ENCODE results near the gene PLEKHB1.
A peak's percentile ranks its signal among the peaks of the same experiment; 100 is the strongest.
"Not testable (repeated sequence)": the region's sequence is repeated elsewhere in the genome, so short reads cannot be mapped to it uniquely, and the experiment has no call there.

The PLEKHB1 gene

DNA sequence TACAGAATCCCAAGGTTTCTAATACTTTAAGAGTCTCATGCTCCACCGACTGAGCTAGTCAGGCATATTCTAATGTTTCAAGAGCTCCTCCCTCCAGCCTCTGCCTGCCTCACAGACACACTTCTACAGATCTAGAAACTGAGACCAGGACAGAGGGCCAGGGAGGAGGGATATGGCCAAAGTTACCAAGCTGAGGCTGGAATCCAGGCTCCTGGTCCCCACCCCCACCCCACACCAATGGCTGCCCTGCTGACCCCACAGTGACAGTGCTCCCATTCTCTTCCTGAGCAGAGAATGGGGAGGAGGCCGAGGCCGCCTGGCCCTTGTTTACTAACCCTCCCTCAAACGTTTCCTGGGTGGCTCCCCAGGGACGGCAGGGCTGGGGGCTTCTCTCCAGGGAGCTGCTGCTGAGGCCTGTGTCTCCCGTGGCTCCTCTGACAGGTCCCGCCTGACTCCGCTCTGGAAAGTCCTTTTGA is 2.2 kb downstream of the PLEKHB1 start:
- no peak for DNase-seq (ENCODE audit: low read depth)

DNA sequence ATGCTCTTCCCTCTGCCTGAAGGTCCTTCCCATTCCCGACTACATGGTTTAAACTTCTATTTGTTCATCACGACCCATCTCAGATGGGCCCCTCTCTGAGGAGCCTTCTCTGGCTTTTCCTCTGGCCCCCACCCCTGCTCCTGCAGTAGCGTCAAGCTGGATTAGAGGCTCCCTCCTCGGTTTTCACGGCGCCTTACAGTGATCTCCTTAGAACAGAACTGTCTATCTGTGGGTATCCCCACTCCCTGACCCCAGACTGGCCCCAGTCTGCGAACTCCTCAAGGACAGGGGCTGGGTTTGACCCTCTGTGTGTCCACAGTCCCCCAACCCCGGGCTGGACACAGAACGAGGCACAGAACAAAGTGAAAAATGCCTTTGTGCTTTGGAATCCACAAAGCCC is 2.8 kb downstream of the PLEKHB1 start:
- DNase-seq (ENCODE audit: low read depth): no peak

DNA sequence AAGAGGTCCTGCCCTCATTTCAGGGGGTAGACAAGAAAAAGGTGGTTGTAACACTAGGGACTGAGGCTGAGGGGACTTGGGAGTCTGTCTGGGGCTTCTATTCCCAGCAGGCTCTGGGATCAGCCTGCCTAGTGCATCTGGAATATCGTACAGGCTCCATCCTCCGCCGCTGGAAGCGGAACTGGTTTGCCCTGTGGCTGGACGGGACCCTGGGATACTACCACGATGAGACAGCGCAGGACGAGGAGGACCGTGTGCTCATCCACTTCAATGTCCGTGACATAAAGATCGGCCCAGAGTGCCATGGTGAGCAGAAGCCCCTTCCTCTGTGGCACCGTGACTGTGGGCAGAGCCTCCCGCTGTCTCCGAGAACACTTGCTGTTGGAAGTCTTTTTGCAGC is 4.0 kb downstream of the PLEKHB1 start:
- DNase-seq (ENCODE audit: low read depth): no peak

DNA sequence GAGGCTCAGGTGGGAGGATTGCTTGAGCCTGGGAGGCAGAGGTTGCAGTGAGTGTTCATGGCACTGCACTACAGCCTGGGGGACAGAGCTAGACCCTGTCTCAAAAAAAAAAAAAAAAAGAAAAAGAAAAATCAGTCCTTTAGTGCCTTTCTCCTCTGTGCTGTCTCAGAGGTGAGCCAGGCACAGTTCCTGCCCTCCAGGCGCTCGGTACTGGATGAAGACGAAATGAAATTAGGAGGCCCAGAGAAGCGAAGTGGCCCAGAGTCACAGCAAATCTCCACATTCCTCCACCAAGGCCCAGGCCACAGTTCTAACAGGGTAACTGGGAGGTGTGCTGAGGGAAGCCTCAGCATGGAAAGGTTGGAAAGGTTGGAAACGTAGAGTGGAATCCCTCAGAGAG is 4.9 kb downstream of the PLEKHB1 start:
- no peak for DNase-seq (ENCODE audit: low read depth)

DNA sequence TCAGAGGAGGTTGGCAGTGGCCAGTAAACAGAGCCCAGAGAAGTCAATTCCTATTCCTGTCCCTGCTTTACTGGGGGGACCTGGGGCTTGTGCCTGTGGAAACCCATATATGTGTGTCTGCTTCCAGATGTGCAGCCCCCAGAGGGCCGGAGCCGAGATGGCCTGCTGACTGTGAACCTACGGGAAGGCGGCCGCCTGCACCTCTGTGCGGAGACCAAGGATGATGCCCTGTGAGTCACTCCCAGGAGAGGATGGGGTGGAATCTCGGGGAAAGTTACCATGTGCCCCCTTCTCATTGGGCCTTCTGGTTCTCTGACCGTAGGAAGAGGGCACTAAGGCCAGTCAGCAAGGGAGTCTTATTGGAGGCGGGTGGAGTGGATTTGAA is 5.3 kb downstream of the PLEKHB1 start:
- DNase-seq (ENCODE audit: low read depth): no peak

DNA sequence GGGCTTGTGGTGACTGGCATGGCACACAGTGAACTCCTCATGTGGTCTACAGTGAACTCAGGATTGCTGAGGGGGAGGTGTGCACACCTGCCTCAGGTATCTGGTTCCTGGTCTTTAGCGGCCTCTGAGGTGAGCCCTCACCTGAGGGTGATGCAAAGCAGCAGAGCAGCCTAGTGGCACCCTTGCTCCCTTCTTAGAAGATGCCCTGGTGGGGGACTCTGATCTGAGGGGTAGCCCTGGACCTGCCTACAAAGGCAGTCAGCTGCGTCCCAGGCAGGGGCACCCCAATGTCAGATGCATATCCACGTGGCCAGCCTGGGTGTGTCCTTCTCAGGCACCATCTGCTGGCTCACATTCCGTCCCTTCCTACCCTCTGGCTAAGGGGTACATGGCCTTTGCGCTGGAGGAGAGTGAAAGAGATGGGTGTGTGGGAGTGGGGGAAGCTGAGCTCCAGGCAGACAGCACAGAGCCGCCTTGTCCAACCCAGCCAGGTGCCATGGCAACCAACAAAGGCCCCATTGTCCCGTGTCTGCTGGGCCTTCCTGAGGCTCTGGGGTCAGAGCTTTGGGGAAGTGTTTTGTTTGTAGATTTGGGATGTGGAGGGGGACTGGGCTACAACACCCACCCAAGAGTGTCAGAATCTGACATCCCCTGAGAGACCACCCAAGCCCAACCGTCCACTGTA is 5.8 kb downstream of the PLEKHB1 start:
- DNase-seq (ENCODE audit: low read depth): no peak

DNA sequence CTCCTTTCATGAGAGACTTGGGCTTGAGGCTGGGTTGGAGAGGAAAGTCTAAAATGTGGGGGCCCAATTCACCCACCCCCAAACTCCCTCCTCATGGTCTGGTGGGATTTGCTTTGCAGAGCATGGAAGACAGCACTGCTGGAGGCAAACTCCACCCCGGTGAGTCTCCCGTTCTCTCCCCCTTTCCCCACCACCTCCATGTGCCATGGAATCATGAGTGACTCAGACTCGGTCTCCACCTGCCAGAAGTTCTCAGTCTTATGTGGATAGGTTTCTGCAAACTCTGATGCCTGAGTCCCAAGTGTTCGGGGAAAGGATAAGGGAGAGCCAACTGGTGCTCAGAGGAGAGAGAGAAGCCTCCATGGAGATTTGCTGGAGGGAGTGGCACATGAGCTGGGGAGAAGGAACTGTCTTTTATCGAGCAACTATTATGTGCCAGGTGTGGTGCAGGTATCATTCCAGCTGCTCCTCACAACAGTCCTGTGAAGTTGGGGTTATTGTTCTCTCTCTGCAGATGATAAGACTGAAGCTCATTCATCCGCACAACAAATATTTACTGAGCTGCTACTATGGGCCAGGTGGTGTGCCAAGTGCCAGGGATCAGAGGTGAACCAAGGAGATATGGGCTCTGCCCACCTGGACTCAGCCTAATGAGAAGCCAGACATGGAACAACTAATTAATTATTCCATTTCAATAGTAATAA is 6.6 kb downstream of the PLEKHB1 start:
- no peak for DNase-seq (ENCODE audit: low read depth)

DNA sequence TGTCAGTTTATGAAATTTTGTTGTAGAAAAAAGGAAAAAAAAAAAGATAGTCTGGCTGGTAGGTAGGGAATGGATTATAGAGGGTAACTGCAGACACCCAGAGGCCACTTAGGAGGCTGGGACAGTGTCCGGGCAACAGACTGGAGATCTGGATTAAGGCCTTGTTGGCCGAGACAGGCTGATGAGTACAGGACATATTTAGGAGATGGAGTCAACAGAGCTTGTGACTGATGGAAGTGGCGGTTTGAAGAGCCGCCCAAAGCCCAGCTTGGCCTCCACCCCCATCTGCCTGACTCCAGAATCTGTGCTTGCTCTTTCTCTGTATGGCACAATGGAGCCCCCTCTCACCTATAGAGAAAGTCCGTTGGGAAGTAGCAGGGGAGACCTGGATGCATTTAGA is 7.6 kb downstream of the PLEKHB1 start:
- DNase-seq (ENCODE audit: low read depth): no peak

DNA sequence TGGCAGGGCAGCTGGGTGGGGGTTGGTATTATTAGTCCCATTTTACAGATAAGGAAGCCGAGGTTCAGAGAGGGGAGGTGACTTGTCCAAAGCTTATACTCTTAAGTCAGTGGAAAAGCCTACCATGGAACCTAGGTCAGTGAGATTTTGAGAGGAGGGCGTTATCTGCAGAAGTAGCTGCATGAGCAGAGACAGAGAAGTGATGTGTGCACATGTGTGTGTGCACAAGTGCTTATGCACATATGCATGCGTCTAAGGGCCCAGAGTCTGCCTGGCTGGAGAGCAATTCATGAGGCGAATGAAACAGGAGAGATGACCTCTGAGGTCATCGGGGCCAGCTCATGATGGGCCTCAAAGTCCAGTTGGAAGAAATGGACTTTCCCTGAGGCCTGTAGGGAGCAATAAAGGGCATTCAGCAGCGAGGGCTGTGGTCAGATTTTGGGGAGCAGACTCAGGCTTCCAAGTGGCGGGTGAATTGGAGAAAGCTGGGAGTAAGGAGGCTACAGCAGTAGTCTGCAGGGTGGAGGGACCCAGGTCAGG is 8.2 kb downstream of the PLEKHB1 start:
- no peak for DNase-seq (ENCODE audit: low read depth)

DNA sequence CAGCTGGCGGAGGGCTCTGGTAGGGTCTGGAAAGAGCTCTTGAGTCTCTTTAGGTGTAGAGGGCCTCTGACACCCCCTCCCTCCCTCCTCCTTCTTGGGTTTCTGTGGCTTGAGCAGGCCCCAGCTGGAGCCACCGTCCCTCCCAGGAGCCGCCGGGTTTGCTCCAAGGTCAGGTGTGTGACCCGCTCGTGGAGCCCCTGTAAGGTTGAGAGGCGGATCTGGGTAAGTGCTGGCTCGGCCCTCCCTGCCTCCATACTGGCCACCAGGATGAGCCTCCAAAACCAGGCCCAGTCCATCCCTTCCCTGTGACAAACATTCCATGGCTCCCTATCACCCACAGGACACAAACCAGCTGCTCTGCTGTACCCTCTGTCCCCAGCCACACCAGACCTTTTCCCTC is 9.3 kb downstream of the PLEKHB1 start:
- no peak for DNase-seq (ENCODE audit: low read depth)

DNA sequence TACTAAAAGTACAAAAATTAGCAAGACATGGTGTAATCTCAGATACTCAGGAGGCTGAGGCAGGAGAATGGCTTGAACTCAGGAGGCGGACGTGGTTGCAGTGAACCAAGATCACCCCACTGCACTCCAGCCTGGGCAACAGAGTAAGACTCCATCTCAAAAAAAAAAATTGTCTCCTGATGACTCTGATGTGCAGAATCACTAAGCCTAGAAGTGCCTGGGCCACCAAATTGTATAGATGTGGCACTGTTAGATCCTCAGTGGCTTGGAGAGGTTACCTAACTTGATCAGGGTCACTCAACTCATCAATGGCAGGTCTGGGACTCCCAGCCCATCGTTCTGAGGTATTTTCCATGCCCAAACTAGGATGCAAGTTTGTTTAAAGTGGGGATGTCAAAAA is 10.6 kb downstream of the PLEKHB1 start:
- DNase-seq (ENCODE audit: low read depth): no peak

DNA sequence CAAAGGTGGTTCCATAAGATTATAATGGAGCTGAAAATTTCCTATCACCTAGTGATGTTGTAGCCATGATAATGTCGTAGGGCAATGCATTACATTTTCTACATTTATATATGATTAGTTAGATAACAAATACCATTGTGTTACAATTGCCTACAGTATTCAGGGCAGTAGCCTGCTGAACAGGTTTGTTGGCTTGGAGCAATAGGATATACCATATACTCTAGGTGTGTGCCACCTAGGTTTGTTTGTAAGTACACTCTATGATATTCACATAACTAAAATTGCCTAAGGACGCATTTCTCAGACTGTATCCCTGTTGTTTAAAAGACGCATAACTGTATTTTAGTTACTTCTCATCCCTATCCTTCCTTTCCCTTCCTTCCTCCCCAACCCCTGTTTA is 13.6 kb downstream of the PLEKHB1 start:
- no peak for DNase-seq (ENCODE audit: low read depth)

DNA sequence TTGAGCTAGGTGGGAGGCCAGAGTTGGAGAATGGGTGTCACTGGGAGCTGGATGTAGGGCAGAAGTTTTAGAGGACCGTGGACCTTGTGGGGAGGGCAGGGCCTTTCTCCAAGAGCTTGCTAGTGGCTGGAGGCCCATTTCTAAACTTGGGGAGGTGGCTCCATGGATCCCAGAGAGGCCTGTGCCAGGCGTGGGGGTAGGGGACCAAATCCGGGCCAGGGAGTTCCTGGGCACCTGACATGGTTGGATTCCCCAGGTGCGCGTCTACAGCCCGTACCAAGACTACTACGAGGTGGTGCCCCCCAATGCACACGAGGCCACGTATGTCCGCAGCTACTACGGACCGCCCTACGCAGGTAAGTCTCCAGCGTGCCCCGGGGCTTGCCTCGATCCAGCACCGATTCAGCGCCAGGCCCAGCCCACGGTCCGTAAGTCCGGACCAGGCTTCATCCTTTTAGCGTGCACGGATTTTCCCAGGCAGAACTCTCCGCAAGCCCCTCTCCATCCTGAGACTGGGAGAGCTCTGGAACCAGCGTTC is 14.2 kb downstream of the PLEKHB1 start:
- DNase-seq (ENCODE audit: low read depth): no peak

DNA sequence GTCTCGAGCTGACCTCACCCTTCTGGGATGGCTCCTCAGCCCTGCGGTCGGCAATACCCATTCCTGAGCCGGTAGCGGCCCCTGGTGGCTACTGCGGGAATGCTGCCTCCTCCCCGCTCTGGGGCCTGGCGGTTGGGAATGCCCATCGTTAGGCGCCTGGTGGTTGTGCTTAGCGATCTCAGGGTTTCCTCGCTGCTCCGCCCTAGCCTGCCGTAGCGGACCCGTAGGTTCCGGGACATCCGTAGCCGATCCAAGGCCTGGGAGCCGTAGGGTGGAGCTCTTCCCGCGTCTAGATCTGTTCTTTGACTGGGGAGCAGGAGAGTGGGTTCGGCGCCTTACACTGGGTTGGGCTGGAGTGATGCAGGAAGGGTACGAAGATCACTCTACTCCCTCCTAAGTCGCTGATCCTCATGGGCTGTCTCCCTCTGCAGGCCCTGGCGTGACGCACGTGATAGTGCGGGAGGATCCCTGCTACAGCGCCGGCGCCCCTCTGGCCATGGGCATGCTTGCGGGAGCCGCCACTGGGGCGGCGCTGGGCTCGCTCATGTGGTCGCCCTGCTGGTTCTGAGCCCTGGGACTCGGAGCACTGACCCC is 14.8 kb downstream of the PLEKHB1 start:
- peak; percentile 69 for DNase-seq (ENCODE audit: low read depth)

DNA sequence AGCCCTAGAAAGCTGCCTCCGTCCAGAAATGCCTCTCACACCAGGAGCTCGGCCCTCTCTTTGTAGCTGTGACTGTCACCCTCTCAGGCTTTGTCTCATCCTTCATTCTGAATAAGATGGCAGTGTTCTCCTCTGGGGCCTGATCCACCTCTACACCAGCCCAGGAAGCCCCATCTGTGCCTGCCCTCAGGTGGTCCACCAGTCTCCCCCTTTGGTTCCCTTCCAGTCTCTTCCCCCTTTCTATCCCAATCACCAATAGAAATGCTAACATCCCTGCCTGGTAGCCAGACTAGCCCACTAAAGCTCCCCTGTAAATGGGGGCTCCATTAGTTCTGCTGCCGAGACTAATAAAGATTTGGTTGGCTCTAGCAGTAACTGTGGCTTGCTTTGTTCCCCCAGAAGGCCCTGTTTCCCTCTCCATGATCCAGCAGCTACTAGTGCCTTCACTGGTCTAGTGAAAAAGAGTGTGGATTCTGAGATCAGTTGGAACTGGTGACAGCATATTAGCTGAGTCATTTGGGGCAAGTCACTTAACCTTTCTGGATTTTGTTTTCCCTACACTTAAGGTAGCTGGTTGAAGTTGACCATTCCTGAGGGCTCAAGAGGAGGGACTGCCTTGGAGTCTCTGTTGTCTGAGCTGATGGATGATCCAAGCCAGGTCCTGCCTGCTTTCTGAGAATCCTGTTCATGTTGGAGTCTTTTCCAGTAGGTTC is 16.2 kb downstream of the PLEKHB1 start:
- no peak for DNase-seq (ENCODE audit: low read depth)

DNA sequence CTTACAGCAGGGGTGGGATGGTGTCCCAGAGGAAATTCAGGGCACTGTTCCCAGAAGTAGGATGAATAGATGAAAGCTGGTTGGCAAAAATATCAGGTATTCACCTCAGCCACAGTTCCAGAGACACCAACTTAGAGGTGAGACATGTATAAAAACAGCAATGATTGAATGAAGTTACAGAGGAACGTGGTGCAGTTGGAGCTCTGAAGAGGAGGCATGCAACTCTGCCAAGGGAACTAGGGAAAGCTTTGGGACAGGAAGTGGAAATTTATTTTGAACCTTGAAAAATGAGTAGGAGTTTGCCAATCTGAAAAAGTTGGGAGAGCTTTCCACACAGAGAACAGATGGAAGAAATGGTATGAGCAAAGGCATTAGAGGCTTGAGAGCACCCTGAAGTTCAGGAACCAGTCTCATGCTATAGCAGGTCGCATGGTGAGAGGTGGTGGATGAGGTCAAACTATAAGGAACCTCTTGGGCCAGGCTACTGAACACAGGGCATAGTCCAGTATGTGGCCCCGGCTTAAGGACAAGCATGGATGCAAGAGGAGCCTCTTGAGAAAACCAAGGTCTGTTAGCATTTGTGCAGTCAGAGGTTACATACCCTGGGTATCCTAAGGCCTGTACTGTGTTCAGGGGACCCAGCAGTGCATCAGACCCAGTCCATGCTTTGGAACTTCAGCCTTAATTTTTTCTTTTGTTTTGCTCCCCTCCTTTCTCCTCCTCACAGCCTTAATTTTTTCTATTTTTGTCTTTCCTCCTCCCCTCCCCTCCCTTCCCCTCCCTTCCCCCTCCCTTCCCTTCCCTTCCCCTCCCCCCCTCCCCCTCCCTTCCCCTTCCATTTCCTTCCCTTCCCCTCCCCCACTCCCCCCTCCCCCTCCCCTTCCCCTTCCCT is 17.5 kb downstream of the PLEKHB1 start:
- DNase-seq (ENCODE audit: low read depth): no peak

DNA sequence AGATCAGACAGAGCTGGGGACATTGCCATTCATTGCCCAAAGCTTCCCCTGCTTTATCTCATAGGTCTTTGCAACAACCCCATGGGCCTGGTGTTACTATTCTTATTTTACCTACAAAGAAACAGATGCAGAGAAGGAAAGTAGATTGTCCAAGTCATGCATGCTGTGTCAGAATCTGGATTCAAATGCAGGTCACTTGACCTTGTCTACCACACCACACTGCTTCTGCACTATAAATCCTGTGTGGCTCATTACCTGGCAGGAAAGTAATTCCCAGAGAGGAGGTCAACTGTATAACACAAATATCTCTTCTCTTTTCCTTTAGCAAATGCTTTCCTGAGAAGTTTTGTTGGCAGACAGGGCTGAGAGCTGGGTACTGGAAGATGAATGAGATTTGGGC is 18.5 kb downstream of the PLEKHB1 start:
- DNase-seq (ENCODE audit: low read depth): no peak

DNA sequence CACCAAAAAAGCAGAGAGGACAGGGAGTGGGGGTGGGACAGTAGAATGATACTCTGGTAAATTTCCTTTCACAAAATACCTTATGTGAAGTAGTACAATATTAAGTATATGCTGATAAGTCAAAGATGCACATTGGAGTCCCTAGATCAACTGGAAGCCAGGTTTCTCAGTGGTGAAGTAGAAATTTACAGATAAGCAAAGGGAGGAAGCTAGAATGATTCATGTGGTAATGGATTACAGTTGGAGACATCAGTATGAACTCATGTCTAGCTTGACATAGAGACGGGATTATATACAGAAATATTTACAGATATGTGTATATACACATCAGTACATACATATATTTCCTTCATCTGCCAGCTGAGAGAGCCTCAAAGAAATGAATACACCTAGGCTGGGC is 21.5 kb downstream of the PLEKHB1 start:
- DNase-seq (ENCODE audit: low read depth): no peak

DNA sequence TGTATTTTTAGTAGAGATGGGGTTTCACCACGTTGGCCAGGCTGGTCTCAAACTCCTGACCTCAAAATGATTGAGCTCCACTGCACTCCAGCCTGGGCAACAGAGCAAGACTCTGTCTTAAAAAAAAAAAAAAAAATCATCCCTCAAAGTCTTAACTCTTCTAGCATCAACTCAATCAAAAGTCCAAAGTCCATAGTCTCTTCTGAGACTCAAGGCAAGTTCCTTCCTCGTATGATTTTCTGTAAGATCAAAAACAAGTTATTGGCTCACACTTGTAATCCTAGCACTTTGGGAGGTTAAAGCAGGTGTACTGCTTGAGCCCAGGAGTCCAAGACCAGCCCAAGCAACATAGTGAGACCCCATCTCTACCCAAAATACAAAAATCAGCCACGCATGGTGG is 24.4 kb downstream of the PLEKHB1 start:
- DNase-seq (ENCODE audit: low read depth): no peak

DNA sequence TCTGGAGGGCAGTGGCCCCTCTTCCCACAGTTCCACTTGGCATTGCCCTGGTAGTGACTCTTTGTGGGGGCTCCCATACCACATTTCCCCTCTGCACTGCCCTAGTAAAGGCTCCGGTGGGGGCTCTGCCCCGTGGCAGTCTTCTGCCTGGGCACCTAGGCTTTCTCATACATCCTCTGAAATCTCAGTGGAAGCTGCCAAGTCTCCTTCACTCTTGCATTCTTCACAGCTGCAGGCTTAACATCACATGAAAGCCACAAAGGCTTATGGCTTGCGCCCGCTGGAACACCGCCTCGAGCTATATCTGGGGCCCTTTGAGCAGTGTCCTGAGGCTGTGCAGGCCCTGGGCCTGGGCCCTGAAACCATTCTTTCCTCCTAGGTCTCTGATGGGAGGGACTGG is 25.3 kb downstream of the PLEKHB1 start:
- no peak for DNase-seq (ENCODE audit: low read depth)

DNA sequence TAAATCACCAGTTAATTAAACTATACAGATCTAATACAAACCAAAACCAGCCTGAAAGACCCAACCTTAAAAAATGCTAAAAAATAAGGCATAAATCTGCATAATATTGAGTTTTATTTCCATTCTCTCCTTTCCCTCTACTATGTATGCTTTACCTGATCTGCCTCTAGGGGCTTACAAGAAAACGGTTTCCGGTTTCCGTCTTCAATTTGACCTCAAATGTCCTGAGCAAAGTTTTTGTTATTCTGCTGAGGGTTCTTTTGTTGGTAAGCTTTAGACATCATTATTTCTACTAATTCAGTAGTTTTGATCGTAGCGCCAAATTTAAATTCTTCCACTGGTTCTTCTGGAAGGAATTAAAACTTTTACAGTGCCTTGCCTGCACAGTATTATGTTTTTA is 30.2 kb downstream of the PLEKHB1 start:
- DNase-seq (ENCODE audit: low read depth): not testable (repeated sequence)
